ENCODE data around the gene LRFN5. TPM values are rescaled to one million over a fixed set of nuclear protein-coding genes. Genes with fewer than 3 reads are reported as not detected.
"Not testable (repeated sequence)": the region's sequence is repeated elsewhere in the genome, so short reads cannot be mapped to it uniquely, and the experiment has no call there.

LRFN5 gene
- total and polyA plus RNA-seq, 7 experiments from 2014 or later, result not detected

GRCh38 chr14:41654196-41654595, 47.5 kb downstream of the LRFN5 start:
- intact Hi-C loops (cut with micrococcal nuclease), result no loop called here

DNA sequence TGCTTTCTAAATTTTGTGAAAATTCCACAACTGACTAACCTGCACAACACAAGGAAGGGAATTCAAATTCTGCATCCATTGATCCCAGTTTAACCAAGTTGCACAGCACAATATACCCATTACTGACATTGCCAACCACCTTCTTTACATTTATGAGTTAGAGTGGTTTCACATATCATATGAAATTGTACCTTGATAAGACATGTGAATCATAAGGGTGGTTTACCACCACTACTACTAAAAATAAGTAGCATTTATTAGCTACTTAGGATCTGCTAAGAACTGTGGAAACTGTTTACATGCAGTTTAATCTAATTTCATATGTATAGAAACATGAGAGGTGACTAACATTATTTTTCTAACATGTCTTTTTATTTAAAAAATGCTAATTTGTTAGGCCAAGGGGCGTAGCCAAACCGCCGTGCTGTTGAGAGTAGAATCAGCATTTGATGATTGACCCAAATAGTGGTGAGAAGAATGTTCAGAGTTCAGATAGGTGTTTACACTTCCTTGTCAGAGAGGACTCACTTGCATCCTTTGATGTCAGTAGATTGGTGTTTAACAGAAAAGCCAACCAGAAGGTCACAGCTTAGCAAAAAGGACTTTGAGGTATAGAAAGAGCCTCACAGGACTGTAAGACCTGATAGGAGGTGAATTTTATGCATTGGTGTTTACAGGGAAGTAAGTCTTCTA, 56.2 kb downstream of the LRFN5 start:
- Mint-ChIP-seq H3K27me3 (peaks cover 0 to 5% (median 0%) of the 10 kb centered on the region in 5 donors), H3K4me1 (no peaks in the 10 kb centered on the region), H3K9me3 (peaks cover 0 to 9% (median 0%) of the 10 kb centered on the region in 11 donors), H3K4me3 (no peak overlapping the region), H3K27ac (no peak overlapping the region), H3K36me3 (no peaks in the 10 kb centered on the region)
- ATAC-seq (no peak), DNase-seq (no peak)
- Histone ChIP-seq H3K36me3 (ENCODE audit: control insufficient read depth in 2 of 3, insufficient read depth in 3 of 3, low read length in 3 of 3) (no peaks in the 10 kb centered on the region), H3K9me3 (ENCODE audit: control insufficient read depth in 2 of 3, low read length in 3 of 3) (no peaks in the 10 kb centered on the region), H3K27me3 (ENCODE audit: control insufficient read depth in 2 of 2, insufficient read depth in 2 of 2, low read length in 2 of 2) (no peaks in the 10 kb centered on the region), H3K4me3 (ENCODE audit: low read length) (no peak overlapping the region), H3K4me1 (ENCODE audit: control insufficient read depth in 2 of 2, insufficient read depth in 2 of 2, low read length in 2 of 2) (no peaks in the 10 kb centered on the region), H3K27ac (ENCODE audit: low read depth, low read length) (no peak overlapping the region)
- intact Hi-C loops (cut with micrococcal nuclease), result no loop called here
- ChIA-PET CTCF (no interaction called here), POLR2A (no interaction called here)

More at GRCh38 chr14:41654196-41654595, 47.5 kb downstream of the LRFN5 start:
- Histone ChIP-seq H3K36me3 (ENCODE audit: control insufficient read depth in 2 of 3, insufficient read depth in 3 of 3, low read length in 3 of 3) (no peaks in the 10 kb centered on the region), H3K4me1 (ENCODE audit: control insufficient read depth in 2 of 2, insufficient read depth in 2 of 2, low read length in 2 of 2) (no peaks in the 10 kb centered on the region), H3K27me3 (ENCODE audit: control insufficient read depth in 2 of 2, insufficient read depth in 2 of 2, low read length in 2 of 2) (no peaks in the 10 kb centered on the region), H3K27ac (ENCODE audit: low read depth, low read length) (no peak overlapping the region), H3K9me3 (ENCODE audit: control insufficient read depth in 2 of 3, low read length in 3 of 3) (no peaks in the 10 kb centered on the region), H3K4me3 (ENCODE audit: low read length) (no peak overlapping the region)
- Mint-ChIP-seq H3K27me3 (peaks cover 0 to 3% (median 0%) of the 10 kb centered on the region in 5 donors), H3K9me3 (peaks cover 0 to 6% (median 1%) of the 10 kb centered on the region in 11 donors), H3K36me3 (no peaks in the 10 kb centered on the region), H3K4me3 (no peak overlapping the region), H3K4me1 (no peaks in the 10 kb centered on the region), H3K27ac (no peak overlapping the region)
- ChIA-PET POLR2A (no interaction called here), CTCF (no interaction called here)
- ATAC-seq (no peak), DNase-seq (no peak)

- intact Hi-C loops (cut with micrococcal nuclease), result no loop called here
- ChIA-PET CTCF (no interaction called here), POLR2A (no interaction called here)
- DNase-seq (no peak), ATAC-seq (no peak)
- Mint-ChIP-seq H3K4me1 (no peaks in the 10 kb centered on the region), H3K9me3 (peaks cover 0 to 9% (median 0%) of the 10 kb centered on the region in 11 donors), H3K36me3 (no peaks in the 10 kb centered on the region), H3K27me3 (peaks cover 0 to 5% (median 0%) of the 10 kb centered on the region in 5 donors), H3K27ac (no peak overlapping the region), H3K4me3 (no peak overlapping the region)
- no peak overlapping the region for H3K27ac ChIP-seq (ENCODE audit: low read depth, low read length)
- H3K9me3 ChIP-seq (ENCODE audit: control insufficient read depth in 2 of 3, low read length in 3 of 3), result no peaks in the 10 kb centered on the region
- H3K4me1 ChIP-seq (ENCODE audit: control insufficient read depth in 2 of 2, insufficient read depth in 2 of 2, low read length in 2 of 2), result no peaks in the 10 kb centered on the region
- H3K27me3 ChIP-seq (ENCODE audit: control insufficient read depth in 2 of 2, insufficient read depth in 2 of 2, low read length in 2 of 2), result no peaks in the 10 kb centered on the region
- no peaks in the 10 kb centered on the region for H3K36me3 ChIP-seq (ENCODE audit: control insufficient read depth in 2 of 3, insufficient read depth in 3 of 3, low read length in 3 of 3)
- no peak overlapping the region for H3K4me3 ChIP-seq (ENCODE audit: low read length)
Measured at GRCh38 chr14:41663473-41663850, 56.8 kb downstream of the LRFN5 start.

- no peak for DNase-seq
- H3K4me3 ChIP-seq (ENCODE audit: low read length), result no peak overlapping the region
- no peak for ATAC-seq
- H3K27ac ChIP-seq (ENCODE audit: low read depth, low read length), result no peak overlapping the region
- H3K9me3 Mint-ChIP-seq, result no peaks in the 10 kb centered on the region
- H3K27ac Mint-ChIP-seq, result no peak overlapping the region
- no peaks in the 10 kb centered on the region for H3K27me3 ChIP-seq (ENCODE audit: control insufficient read depth in 2 of 2, insufficient read depth in 2 of 2, low read length in 2 of 2)
- H3K4me1 Mint-ChIP-seq, result no peaks in the 10 kb centered on the region
- H3K4me3 Mint-ChIP-seq, result no peak overlapping the region
- CTCF ChIA-PET, result no interaction called here
- H3K4me1 ChIP-seq (ENCODE audit: control insufficient read depth in 2 of 2, insufficient read depth in 2 of 2, low read length in 2 of 2), result no peaks in the 10 kb centered on the region
- H3K36me3 Mint-ChIP-seq, result no peaks in the 10 kb centered on the region
- intact Hi-C loops (cut with micrococcal nuclease), result no loop called here
- no peaks in the 10 kb centered on the region for H3K9me3 ChIP-seq (ENCODE audit: control insufficient read depth in 2 of 3, low read length in 3 of 3)
- POLR2A ChIA-PET, result no interaction called here
- no peaks in the 10 kb centered on the region for H3K36me3 ChIP-seq (ENCODE audit: control insufficient read depth in 2 of 3, insufficient read depth in 3 of 3, low read length in 3 of 3)
- no peaks in the 10 kb centered on the region for H3K27me3 Mint-ChIP-seq
Measured at GRCh38 chr14:41666301-41666700, 59.6 kb downstream of the LRFN5 start.

DNA sequence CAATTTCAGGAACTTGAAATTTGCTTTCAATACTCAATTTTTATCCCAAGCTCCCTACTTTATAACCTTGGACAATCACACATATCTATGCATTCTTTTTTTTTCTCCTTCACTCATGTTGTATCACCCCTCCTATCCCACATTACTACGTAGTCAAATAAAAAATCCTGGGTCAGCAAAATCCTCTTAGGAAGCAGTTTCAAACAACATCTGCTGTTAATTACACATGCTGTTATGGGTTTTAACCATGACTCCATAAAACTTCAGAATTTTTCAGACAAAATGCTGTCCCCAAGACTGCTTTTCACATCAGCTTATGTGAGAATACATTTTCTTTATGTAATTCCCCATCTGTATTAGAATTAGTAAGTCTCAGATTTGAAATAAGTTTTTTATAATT, 61.7 kb downstream of the LRFN5 start:
- Histone ChIP-seq H3K36me3 (ENCODE audit: control insufficient read depth in 2 of 3, insufficient read depth in 3 of 3, low read length in 3 of 3) (no peaks in the 10 kb centered on the region), H3K4me3 (ENCODE audit: low read length) (no peak overlapping the region), H3K9me3 (ENCODE audit: control insufficient read depth in 2 of 3, low read length in 3 of 3) (no peaks in the 10 kb centered on the region), H3K4me1 (ENCODE audit: control insufficient read depth in 2 of 2, insufficient read depth in 2 of 2, low read length in 2 of 2) (no peaks in the 10 kb centered on the region), H3K27ac (ENCODE audit: low read depth, low read length) (no peak overlapping the region), H3K27me3 (ENCODE audit: control insufficient read depth in 2 of 2, insufficient read depth in 2 of 2, low read length in 2 of 2) (no peaks in the 10 kb centered on the region)
- ChIA-PET CTCF (no interaction called here), POLR2A (no interaction called here)
- Mint-ChIP-seq H3K4me1 (no peaks in the 10 kb centered on the region), H3K27me3 (no peaks in the 10 kb centered on the region), H3K27ac (no peak overlapping the region), H3K9me3 (no peaks in the 10 kb centered on the region), H3K4me3 (no peak overlapping the region), H3K36me3 (no peaks in the 10 kb centered on the region)
- DNase-seq (no peak), ATAC-seq (no peak)
- intact Hi-C loops (cut with micrococcal nuclease), result no loop called here

DNA sequence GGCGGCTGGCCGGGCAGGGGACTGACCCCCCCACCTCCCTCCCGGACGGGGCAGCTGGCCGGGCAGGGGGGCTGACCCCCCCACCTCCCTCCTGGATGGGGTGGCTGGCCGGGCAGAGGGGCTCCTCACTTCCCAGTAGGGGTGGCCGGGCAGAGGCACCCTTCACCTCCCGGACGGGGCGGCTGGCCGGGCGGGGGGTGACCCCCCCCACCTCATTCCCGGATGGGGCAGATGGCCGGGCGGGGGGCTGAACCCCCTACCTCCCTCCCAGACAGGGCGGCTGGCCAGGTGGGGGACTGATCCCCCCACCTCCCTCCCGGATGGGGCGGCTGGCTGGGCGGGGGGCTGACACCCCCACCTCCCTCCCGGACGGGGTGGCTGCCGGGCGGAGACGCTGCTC, 66.9 kb downstream of the LRFN5 start:
- POLR2A ChIA-PET; DNase-seq; CTCF ChIA-PET; H3K27ac ChIP-seq (ENCODE audit: low read depth, low read length); H3K27me3 ChIP-seq (ENCODE audit: control insufficient read depth in 2 of 2, insufficient read depth in 2 of 2, low read length in 2 of 2); H3K4me1 ChIP-seq (ENCODE audit: control insufficient read depth in 2 of 2, insufficient read depth in 2 of 2, low read length in 2 of 2); H3K4me1 Mint-ChIP-seq; H3K36me3 Mint-ChIP-seq; H3K4me3 Mint-ChIP-seq; H3K9me3 ChIP-seq (ENCODE audit: control insufficient read depth in 2 of 3, low read length in 3 of 3); H3K27me3 Mint-ChIP-seq; intact Hi-C loops (cut with micrococcal nuclease); H3K36me3 ChIP-seq (ENCODE audit: control insufficient read depth in 2 of 3, insufficient read depth in 3 of 3, low read length in 3 of 3); H3K27ac Mint-ChIP-seq; ATAC-seq; H3K4me3 ChIP-seq (ENCODE audit: low read length): not testable (repeated sequence)
- H3K9me3 Mint-ChIP-seq, result peaks cover 0 to 26% (median 7%) of the 10 kb centered on the region in 11 donors

GRCh38 chr14:41674511-41674971, 67.9 kb downstream of the LRFN5 start:
- H3K27me3 ChIP-seq (ENCODE audit: control insufficient read depth in 2 of 2, insufficient read depth in 2 of 2, low read length in 2 of 2); H3K4me1 ChIP-seq (ENCODE audit: control insufficient read depth in 2 of 2, insufficient read depth in 2 of 2, low read length in 2 of 2); H3K4me3 Mint-ChIP-seq; H3K4me3 ChIP-seq (ENCODE audit: low read length); intact Hi-C loops (cut with micrococcal nuclease); H3K27ac ChIP-seq (ENCODE audit: low read depth, low read length); POLR2A ChIA-PET; CTCF ChIA-PET; H3K36me3 Mint-ChIP-seq; H3K4me1 Mint-ChIP-seq; ATAC-seq; H3K9me3 ChIP-seq (ENCODE audit: control insufficient read depth in 2 of 3, low read length in 3 of 3); H3K27me3 Mint-ChIP-seq; H3K27ac Mint-ChIP-seq; H3K36me3 ChIP-seq (ENCODE audit: control insufficient read depth in 2 of 3, insufficient read depth in 3 of 3, low read length in 3 of 3); DNase-seq: not testable (repeated sequence)
- H3K9me3 Mint-ChIP-seq, result peaks cover 0 to 29% (median 8%) of the 10 kb centered on the region in 11 donors

Data from naive thymus-derived CD4-positive, alpha-beta T cell (primary cell).